Stimulated activated CD8-positive, alpha-beta memory T cell treated with anti-CD3 and anti-CD28 coated beads, Interleukin-15, amount 100 ng/mL, for 4 hours (primary cell): ENCODE results near the gene HIF1AN.

Experiments used
- DNase-seq, 2 donors: peaks; one replicate each; pipeline ENCODE4 v3.0.0-alpha.2; 2020; ENCODE audit warnings: low read depth in 2 of 2

The HIF1AN gene

GRCh38 chr10:100535715-100536353 lies at the start of gene HIF1AN:
Gene HIF1AN, plus strand, starts transcription at chr10:100535943. Its CDS starts 16 bp downstream, at chr10:100535959.
- DNase-seq: peak; percentile 68 to 84

- DNase-seq: no peak
Observed at GRCh38 chr10:100487529-100487928, 48.2 kb upstream of the HIF1AN start.

- no peak for DNase-seq
Observed at GRCh38 chr10:100489396-100489795, 46.3 kb upstream of the HIF1AN start.

GRCh38 chr10:100490531-100490930 lies 45.2 kb upstream of the HIF1AN start:
- no peak for DNase-seq

- no peak for DNase-seq
Observed at GRCh38 chr10:100496567-100496966, 39.2 kb upstream of the HIF1AN start.

- DNase-seq: no peak
Observed at GRCh38 chr10:100498059-100498458, 37.7 kb upstream of the HIF1AN start.

GRCh38 chr10:100501423-100501822 lies 34.3 kb upstream of the HIF1AN start:
- no peak for DNase-seq

GRCh38 chr10:100502926-100503494 lies 32.7 kb upstream of the HIF1AN start:
- no peak for DNase-seq

GRCh38 chr10:100504096-100504495 lies 31.6 kb upstream of the HIF1AN start:
- no peak for DNase-seq

GRCh38 chr10:100505164-100505563 lies 30.6 kb upstream of the HIF1AN start:
- DNase-seq: no peak

GRCh38 chr10:100506596-100507356 lies 29.0 kb upstream of the HIF1AN start:
- DNase-seq: no peak

GRCh38 chr10:100507357-100507732 lies 28.4 kb upstream of the HIF1AN start:
- no peak for DNase-seq

GRCh38 chr10:100508266-100508665 lies 27.5 kb upstream of the HIF1AN start:
- no peak for DNase-seq

- DNase-seq: no peak
Observed at GRCh38 chr10:100508691-100509150, 27.0 kb upstream of the HIF1AN start.

- peak; percentile 32 to 47 for DNase-seq
Observed at GRCh38 chr10:100509241-100509840, 26.4 kb upstream of the HIF1AN start.

GRCh38 chr10:100510533-100511308 lies 25.0 kb upstream of the HIF1AN start:
- DNase-seq: peak; percentile 38 to 56

GRCh38 chr10:100515612-100516011 lies 20.1 kb upstream of the HIF1AN start:
- no peak for DNase-seq

- DNase-seq: no peak
Observed at GRCh38 chr10:100516847-100517246, 18.9 kb upstream of the HIF1AN start.

GRCh38 chr10:100518761-100519241 lies 16.9 kb upstream of the HIF1AN start:
- no peak for DNase-seq

GRCh38 chr10:100519311-100520051 lies 16.3 kb upstream of the HIF1AN start, which contains the start of gene SEC31B:
Gene SEC31B, minus strand, starts transcription at chr10:100519861. Its CDS starts 2,909 bp downstream, at chr10:100516952.
- DNase-seq: no peak

- DNase-seq: no peak
Observed at GRCh38 chr10:100520811-100521210, 14.9 kb upstream of the HIF1AN start.
